Femur (tissue), 1 donor: ENCODE results near the gene TTC19.
A peak's percentile ranks its signal among the peaks of the same experiment; 100 is the strongest.
"Not testable (repeated sequence)": the region's sequence is repeated elsewhere in the genome, so short reads cannot be mapped to it uniquely, and the experiment has no call there.

ENCODE experiments used
- DNase-seq: peaks from one replicate; pipeline ENCODE4 v3.0.0-alpha.2; 2017

Gene TTC19

DNA sequence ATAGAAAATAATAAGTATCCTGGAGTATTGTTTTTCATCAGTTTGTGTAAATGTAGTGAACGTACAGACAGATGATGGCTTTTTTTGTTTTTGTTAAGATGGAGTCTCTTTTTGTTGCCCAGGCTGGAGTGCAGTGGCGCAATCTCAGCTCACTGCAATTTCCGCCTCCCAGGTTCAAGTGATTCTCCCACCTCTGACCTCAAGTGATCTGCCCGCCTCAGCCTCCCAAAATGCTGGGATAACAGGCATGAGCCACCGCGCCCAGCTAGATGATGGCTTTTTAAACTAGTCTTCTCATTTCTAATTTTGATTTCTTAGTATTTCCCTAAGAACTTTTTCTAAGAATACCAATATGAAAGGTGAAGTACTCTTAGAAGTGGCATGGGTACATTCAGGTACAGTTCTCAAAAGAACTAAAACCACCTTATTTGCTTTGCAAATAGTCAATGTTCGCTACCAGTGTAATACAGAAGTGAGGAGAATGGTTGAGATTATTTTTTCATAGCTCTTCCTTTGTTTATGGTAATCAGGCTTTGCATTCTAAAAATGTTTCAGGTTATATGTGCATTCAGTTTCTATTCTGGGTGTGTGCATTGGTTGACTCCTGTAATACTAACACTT, 34.2 kb downstream of the TTC19 start:
- DNase-seq: no peak

DNA sequence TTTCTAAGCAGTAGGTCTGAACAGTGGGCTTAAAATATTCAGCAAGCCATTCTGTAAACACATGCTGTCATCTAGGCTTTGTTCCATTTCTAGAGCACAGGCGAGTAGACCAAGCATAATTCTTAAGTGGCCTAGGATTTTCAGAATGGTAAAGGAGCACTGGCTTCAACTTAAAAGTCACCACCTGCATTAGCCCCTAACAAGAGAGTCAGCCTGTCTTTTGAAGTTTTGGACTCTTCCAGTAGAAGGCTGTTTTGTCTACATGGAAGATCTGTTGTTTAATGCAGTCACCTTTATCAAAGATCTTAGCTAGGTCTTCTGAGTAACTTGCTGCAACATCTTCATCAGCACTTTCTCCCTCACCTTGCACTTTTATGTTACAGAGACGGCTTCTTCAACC, 36.6 kb downstream of the TTC19 start:
- no peak for DNase-seq

DNA sequence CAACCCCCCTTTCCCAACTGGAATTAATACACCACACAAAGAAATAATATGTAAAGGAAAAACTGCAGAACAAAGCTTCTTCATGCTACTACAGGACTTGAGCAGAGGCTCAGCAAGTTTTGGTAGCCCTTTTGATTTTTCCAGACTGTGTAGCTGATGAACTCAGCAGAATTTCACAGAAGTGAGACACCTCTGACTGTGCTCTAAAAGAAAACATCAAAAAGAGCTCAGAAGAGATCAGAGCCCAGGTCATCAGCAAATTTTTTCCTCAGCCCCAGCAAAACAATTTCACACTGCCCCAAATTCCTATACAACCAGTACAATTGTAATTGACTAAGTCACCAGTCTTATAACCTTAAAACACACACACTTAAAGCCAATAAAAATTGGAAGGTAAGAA, 38.0 kb downstream of the TTC19 start:
- DNase-seq: no peak

DNA sequence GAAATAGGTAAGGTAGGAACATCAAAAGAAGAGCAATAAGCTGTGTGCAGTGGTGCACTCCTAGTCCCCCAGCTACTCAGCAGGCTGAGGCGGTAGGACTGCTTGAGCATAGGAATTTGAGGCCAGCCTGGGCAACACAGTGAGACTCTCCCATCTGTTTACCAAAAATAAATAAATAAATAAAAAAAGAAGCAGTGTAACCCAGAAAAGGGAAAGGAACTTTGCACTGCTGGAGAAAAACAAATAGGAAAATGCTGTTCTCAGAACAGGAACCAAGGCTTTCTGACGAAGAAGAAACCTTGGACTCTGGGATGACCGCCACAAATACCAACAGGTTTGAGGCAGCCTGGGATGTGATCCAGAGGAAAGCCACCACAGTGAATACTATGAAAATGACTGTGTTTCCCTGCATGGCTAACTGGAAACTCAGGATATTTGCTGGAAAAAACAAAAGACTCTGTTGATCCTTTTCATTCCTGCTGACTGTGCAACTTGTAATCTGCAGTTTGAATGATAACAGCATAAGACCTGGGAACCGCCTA, 41.2 kb downstream of the TTC19 start:
- DNase-seq: peak; percentile 25

DNA sequence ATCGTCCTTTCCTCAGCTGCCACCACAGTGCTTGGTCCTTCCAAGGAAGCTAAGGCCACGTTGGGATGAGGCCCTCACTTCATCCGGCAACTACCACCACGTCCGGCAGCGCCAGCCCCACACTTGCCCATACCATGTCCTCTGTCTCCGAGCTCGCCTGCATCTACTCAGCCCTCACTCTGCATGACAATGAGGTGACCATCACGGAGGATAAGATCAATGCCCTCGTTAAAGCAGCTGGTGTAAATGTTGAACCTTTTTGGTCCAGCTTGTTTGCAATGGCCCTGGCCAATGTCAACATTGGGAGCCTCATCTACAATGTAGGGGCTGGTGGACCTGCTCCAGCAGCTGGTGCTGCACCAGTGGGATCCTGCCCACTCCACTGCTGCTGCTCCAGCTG, 44.9 kb downstream of the TTC19 start:
- DNase-seq: no peak

DNA sequence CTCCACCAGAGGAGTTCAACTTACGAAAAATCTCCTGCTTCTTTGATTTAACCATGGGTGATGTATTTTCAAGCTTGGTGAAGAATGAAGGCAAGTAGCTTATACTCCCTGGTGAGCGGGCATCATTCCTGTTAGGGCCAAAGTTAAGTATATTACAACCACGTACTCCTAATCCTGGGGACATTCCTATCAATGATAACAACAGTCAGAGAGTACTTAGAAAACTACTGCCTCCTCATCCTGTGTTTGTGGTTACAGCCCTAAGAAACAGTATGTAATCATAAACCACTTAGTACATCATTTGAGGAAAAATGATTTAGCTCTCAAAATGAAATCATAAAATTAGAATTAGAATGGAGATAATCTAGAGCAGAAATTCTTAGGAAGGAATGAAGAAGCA, 47.3 kb downstream of the TTC19 start:
- no peak for DNase-seq

DNA sequence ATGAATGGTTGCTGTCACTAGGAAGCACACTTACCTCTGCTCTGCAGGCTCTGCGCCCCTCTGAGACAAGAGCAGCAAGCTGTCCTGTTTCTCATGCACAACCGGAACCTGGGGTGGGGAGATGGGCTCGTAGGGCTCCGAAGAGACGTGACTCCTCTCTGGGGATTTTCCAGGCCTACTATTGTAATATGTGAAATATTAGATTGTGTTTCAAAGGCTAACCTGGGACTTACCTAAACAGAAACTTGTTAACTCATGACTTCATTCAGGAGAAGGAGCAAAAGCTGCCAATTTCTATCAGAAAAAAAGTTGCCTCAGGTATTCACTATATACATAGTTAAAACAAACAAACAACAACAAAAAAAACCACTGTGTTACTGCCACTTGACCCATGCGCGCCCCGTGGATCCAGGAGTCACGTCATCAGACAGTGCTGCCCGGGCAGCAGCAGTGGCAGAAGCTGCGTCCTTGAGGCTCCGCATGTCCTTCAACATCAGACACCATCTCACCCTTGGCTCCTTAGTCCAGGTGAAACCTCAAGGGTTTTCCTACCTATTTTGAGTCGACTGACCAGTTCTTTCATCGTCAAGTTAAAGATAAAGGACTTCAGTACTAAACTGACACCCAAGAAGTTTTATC, 49.3 kb downstream of the TTC19 start:
- no peak for DNase-seq

DNA sequence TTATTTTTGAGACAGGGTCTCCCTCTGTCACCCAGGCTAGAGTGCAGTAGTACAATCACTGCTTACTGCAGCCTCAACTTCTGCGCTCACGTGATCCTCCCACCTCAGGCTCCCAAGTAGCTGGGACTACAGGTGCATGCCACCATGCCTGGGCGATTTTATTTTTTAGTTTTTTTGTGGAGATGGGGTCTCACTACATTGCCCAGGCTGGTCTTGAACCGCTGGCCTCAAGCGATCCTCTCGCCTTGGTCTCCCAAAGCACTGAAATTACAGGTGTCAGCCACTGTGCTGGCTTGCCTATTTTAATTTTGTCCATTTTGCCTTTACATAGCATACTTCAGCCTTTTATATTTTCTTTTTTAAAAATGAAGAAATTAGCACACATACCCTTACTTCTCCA, 51.2 kb downstream of the TTC19 start:
- DNase-seq: no peak

DNA sequence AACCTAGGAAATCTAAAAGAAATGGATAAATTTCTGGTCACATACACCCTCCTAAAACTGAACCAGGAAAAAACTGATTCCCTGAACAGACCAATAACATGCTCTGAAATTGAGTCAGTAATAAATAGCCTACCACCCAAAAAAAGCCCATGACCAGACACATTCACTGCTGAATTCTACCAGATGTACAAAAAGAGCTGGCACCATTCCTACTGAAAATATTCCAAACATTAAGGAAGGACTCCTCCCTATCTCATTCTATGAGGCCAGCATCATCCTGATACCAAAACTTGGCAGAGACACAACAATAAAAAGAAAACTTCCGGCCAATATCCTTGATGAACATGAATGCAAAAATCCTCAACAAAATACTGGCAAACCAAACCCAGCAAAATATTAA, 52.9 kb downstream of the TTC19 start:
- no peak for DNase-seq

DNA sequence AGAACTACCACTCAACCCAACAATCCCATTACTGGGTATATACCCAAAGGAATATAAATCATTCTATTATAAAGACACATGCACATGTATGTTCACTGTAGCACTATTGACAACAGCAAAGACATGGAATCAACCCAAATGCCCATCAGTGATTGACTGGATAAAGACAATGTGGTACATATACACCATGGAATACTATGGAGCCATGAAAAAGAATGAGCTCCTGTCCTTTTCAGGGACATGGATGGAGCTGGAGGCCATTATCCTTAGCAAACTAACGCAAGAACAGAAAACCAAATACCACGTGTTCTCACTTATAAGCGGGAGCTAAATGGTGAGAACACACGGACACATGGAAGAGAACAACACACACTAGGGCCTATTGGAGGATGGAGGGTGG, 55.5 kb downstream of the TTC19 start:
- not testable (repeated sequence) for DNase-seq

DNA sequence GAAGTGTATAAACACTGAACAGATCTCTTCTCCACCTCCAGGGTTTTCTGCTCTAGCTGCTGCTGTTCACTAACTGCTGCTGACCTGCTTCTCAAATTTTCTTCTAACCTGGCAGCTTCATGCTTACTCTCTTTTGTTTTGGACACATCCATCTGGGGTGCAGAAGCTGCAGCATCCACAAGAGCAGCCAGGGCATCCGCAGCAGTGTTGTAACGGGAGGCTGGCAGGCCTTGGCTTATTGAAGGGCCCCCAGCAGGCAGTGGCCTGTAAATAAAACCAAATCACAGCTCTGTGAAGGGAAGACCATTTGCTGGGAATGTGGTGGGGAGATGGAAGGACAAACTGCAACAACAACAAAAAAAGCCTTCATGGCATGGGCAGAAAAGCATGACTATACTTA, 62.0 kb downstream of the TTC19 start:
- DNase-seq: no peak

DNA sequence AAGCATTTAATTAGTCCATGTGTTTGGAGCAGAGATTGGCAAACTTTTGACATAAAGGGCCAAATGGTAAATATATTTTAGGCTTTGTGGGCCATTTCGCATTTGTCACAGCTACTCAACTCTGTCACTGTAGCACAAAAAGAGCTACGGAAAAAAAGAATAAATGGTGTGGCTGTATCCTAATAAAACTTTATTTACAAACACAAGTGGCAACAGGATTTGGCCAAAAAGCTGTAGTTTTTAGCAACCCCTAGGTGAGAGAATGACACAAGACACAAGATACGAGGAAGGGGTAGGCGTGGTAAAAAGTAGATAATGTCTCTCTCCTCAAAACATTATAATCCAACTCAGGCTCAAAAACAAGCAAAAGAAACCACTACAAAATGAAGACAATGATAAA, 66.5 kb downstream of the TTC19 start:
- no peak for DNase-seq

DNA sequence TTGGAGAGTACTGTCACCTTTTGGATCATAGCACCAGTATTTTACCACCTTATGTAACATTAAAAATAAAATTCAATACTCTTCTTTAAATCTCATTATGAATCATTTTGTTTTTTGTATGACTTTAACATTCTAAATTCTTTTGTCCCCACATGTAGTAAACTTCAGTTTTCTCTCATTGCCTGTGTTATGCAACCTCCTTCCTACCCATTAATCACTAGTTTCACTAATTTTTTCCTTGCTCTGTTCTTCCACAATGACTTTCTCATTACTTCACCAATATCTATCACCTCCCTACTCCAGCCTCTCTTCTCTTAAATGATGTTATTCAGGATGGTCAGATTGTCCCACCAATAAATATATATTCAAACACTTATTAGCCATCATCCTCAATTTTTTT, 68.7 kb downstream of the TTC19 start:
- no peak for DNase-seq

DNA sequence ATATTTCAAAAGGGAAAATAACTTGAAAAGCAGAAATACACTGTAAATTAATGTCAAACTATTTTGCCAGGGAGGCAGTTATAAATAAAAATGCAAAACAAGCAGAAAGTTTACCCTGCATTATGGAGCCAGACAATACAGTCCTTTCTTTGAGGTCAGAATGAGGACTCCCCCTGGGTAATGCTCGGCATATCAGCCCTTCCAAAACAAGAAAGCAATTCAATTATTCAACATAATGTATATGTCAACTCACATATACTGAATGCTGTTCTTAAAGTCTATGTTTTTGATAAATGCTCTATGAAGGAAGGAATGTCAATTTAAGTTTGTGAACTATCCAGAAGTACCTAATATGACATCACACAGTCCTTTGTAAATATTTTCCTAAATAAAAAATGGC, 72.4 kb downstream of the TTC19 start:
- no peak for DNase-seq

DNA sequence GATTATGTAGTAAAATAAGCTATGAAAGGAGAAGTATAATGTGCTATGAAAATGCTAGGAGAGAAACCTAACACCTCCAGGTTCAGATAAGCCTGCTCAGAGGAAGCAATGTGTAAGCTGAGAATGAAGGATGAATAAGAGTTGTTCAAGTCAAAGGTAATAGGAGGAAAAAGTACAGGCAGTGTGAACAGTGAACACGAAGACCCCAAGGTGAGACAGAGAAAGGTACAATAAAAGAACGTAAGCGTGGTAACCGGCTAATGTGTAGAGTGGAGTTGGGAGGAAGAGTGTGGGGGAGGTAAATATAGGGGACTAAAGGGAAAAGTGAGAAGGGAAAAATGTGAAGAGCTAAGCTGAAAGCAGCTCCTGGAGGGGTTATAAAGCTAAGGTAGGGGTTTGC, 74.2 kb downstream of the TTC19 start:
- DNase-seq: no peak

DNA sequence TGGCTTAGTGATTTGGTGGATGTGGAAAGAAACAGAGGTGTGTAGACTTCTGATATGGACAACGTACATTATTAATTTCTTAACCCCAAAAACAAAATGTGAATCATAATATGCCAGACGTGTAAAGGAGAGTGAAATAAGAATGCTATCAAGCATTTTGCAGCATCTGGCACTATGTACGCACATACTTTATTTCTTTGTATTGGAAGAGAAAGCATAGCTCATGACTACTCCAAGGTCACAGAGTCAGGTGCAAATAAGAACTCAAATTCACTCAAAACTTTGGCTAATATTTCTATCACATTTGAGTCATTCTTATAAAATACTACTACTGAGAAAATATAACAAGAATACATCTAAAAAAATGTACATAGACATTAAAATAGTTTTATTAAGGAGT, 74.8 kb downstream of the TTC19 start:
- DNase-seq: no peak

DNA sequence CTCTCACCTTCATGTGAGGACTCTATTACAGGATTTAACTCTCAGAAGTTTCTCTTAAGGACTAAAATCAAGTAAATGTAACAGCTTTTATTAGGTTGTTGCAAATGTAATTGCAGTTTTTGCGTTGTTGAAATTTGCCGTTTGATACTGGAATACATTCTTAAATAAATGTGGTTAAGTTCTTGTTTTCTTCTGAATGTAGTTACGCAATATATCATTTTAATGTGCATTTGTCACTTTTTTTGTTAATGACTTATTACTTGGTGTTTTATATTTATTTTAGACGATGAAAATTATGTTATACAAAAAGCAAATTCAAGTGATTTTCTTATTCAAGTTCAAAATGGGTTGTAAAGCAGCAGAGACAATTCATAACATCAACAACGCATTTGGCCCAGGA, 76.3 kb downstream of the TTC19 start:
- no peak for DNase-seq
